ENCODE results near the gene GBX1. TPM values are rescaled to one million over a fixed set of nuclear protein-coding genes. Genes with fewer than 3 reads are reported as not detected.

Gene GBX1
- total and polyA plus RNA-seq, 11 donors = 0.27 to 0.52 (median 0.34) TPM; not detected in 5

- no peak overlapping the region for H3K4me3 ChIP-seq
- peaks cover 0 to 25% (median 6%) of the 10 kb centered on the region in 12 donors for H3K4me1 ChIP-seq
- no peaks in the 10 kb centered on the region for H3K9me3 ChIP-seq
- no peak overlapping the region for H3K27ac ChIP-seq
- intact Hi-C loops (cut with DNase I) = loop anchor here in 4 of 10 donors (10.0 kb wide), 1 partner anchor 115 kb away; the partner anchor contains the start of gene SMARCD3 (in 4 of the 4)
- ATAC-seq = no peak
- H3K36me3 ChIP-seq = peaks cover 0 to 82% (median 58%) of the 10 kb centered on the region in 9 donors
- DNase-seq = peak in 1 of 5 donors; percentile 15
- WGBS, 4 donors = 91 to 98% (median 94%) methylated on average over 9 of the region's 9 CpGs
- no peaks in the 10 kb centered on the region for H3K27me3 ChIP-seq
- no peak for TF ChIP-seq POLR2A (IDR thresholded peaks at IDR 0.05)
- TF ChIP-seq, protein P1, sequence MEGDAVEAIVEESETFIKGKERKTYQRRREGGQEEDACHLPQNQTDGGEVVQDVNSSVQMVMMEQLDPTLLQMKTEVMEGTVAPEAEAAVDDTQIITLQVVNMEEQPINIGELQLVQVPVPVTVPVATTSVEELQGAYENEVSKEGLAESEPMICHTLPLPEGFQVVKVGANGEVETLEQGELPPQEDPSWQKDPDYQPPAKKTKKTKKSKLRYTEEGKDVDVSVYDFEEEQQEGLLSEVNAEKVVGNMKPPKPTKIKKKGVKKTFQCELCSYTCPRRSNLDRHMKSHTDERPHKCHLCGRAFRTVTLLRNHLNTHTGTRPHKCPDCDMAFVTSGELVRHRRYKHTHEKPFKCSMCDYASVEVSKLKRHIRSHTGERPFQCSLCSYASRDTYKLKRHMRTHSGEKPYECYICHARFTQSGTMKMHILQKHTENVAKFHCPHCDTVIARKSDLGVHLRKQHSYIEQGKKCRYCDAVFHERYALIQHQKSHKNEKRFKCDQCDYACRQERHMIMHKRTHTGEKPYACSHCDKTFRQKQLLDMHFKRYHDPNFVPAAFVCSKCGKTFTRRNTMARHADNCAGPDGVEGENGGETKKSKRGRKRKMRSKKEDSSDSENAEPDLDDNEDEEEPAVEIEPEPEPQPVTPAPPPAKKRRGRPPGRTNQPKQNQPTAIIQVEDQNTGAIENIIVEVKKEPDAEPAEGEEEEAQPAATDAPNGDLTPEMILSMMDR (IDR thresholded peaks at IDR 0.05) = no peak
Measured at GRCh38 chr7:151129960-151130591, 37.4 kb downstream of the GBX1 start.

GRCh38 chr7:151129117-151129959 lies 38.2 kb downstream of the GBX1 start:
- intact Hi-C loops (cut with DNase I) = loop anchor here in 4 of 10 donors (10.0 kb wide), 1 partner anchor 115 kb away; the partner anchor contains the start of gene SMARCD3 (in 4 of the 4)
- WGBS, 4 donors = 85 to 90% (median 88%) methylated on average over 17 to 28 of the region's 28 CpGs
- H3K27ac ChIP-seq = no peak overlapping the region
- no peak for TF ChIP-seq POLR2A (IDR thresholded peaks at IDR 0.05)
- TF ChIP-seq, protein P1 (IDR thresholded peaks at IDR 0.05) = no peak
- H3K9me3 ChIP-seq = no peaks in the 10 kb centered on the region
- H3K27me3 ChIP-seq = no peaks in the 10 kb centered on the region
- DNase-seq (peak in 2 of 5 donors; percentile 20 to 38), ATAC-seq (no peak)
- H3K4me1 ChIP-seq = peaks cover 0 to 28% (median 9%) of the 10 kb centered on the region in 12 donors
- no peak overlapping the region for H3K4me3 ChIP-seq
- H3K36me3 ChIP-seq = peaks cover 0 to 82% (median 52%) of the 10 kb centered on the region in 9 donors

- H3K27ac ChIP-seq = no peak overlapping the region
- 85 to 93% (median 90%) methylated on average over 6 to 8 of the region's 8 CpGs for WGBS, 4 donors
- H3K4me1 ChIP-seq = peaks cover 0 to 30% (median 9%) of the 10 kb centered on the region in 12 donors
- H3K36me3 ChIP-seq = peaks cover 0 to 83% (median 52%) of the 10 kb centered on the region in 9 donors
- no peaks in the 10 kb centered on the region for H3K9me3 ChIP-seq
- no peak for TF ChIP-seq POLR2A (IDR thresholded peaks at IDR 0.05)
- TF ChIP-seq, protein P1 (IDR thresholded peaks at IDR 0.05) = no peak
- ATAC-seq = no peak
- intact Hi-C loops (cut with DNase I) = loop anchor here in 4 of 10 donors (10.0 kb wide), 1 partner anchor 116 kb away; the partner anchor contains the start of gene SMARCD3 (in 4 of the 4)
- H3K27me3 ChIP-seq = no peaks in the 10 kb centered on the region
- peak in 1 of 5 donors; percentile 19 for DNase-seq
- no peak overlapping the region for H3K4me3 ChIP-seq
Measured at GRCh38 chr7:151128716-151129115, 38.8 kb downstream of the GBX1 start.

DNA sequence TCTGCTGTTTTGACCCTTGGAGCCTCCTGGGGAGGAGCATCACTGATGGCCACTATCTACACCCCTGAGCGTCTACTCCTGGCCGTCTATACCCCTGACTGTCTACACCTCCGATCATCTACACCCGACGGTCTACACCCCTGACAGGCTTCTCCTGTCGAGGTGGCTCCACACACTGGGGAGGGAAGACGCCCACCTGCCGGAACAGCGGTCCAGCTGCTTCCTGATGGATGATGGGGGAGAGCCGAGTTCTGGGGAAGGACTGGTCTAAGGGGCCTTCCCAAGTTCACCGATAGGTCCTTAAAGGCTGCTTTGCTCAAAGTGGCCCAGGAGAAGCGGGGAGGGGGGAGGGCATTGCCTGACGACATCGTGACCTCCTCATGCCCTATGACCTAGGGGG lies 39.4 kb downstream of the GBX1 start:
- no peak for ATAC-seq
- intact Hi-C loops (cut with DNase I) = loop anchor here in 4 of 10 donors (10.0 kb wide), 1 partner anchor 117 kb away; the partner anchor contains the start of gene SMARCD3 (in 4 of the 4)
- 78 to 84% (median 81%) methylated on average over 10 to 14 of the region's 14 CpGs for WGBS, 4 donors

More for the DNA sequence above, 39.4 kb downstream of the GBX1 start:
- Histone ChIP-seq H3K4me3 (no peak overlapping the region), H3K36me3 (peaks cover 0 to 83% (median 51%) of the 10 kb centered on the region in 9 donors), H3K9me3 (no peaks in the 10 kb centered on the region), H3K27ac (no peak overlapping the region), H3K27me3 (no peaks in the 10 kb centered on the region), H3K4me1 (peaks cover 0 to 32% (median 9%) of the 10 kb centered on the region in 12 donors)
- DNase-seq = peak in 2 of 5 donors; percentile 20 to 42
- TF ChIP-seq, protein P1 (IDR thresholded peaks at IDR 0.05) = no peak
- TF ChIP-seq POLR2A (IDR thresholded peaks at IDR 0.05) = no peak

All from heart left ventricle (tissue), 16 donors.